ENCODE data around the gene BRAF.
"Not testable (repeated sequence)": the region's sequence is repeated elsewhere in the genome, so short reads cannot be mapped to it uniquely, and the experiment has no call there.

The BRAF gene

DNA sequence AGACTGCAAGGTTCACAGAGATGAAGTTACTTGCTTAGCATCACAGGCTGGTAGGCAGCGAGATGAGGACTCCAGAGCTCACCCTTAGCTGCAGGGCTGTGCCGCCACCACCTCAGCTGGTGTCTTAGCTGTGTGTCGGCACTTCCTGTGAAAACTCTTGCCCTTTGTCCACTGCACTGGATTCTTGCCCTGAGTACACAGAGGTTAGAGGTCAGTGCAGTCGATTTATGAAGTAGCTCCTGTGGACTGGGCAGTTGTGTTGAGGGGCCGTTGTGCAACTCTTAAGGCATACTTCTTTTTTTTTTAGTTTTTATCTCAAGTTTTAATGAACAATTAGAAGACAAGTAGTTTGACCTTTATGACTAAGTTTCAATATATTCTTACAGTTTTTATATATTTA lies 217.6 kb downstream of the BRAF start:
- DNase-seq (ENCODE audit: low spot score) = no peak

DNA sequence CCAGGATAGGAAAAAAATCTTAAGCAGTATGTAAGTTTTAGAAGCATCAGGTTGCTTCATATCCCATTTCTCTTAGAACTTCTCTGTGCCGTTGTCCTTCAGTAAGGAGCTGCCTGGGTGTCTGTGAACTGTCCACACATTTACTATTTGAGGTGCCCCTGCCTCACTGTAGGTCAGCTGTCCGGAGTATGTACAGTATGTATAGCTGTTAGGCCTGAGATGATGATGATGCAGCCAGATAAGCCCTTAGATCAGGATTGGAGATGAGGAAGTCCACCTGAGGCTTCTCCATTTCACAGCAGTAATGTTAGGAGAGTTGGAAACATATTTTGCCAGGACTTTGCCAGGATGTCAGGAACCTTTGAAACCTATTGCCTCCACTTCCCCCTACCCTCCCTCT lies 220.5 kb downstream of the BRAF start:
- DNase-seq (ENCODE audit: low spot score) = no peak

DNA sequence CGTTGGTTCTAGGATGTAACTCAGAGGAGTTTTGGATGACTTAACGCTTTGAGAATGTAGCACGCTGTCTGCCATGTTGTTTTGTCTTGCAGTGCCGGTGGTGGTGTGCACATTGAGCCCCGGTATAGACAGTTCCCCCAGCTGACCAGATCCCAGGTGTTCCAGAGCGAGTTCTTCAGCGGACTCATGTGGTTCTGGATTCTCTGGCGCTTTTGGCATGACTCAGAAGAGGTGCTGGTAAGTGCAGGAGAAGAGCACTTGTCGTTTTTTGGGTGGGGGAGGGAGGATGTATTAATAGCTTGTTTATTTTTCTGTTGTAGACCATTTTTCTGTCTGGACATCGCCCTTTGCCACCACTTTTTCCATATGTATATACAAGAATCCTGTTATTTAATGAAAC lies 222.0 kb downstream of the BRAF start:
- no peak for DNase-seq (ENCODE audit: low spot score)

DNA sequence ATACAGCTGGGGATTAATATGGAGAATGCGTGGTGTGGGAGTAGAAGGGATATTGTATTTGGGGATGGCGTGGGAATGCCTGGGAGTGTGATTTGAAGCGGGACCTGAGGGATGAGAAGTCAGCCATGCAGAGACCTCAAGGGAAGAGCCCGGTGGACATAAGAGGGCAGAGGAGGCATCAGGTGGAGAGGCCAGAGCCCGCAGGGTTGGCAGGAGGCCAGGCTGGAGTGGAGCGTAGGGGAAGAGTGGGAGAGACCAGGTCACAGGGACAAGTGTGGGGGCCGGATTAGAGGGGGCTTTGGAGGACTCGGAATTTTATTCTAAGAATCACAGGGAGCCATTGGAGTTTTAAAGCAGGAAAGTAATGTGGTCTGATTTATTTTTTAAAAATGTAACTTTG lies 226.3 kb downstream of the BRAF start:
- no peak for DNase-seq (ENCODE audit: low spot score)

DNA sequence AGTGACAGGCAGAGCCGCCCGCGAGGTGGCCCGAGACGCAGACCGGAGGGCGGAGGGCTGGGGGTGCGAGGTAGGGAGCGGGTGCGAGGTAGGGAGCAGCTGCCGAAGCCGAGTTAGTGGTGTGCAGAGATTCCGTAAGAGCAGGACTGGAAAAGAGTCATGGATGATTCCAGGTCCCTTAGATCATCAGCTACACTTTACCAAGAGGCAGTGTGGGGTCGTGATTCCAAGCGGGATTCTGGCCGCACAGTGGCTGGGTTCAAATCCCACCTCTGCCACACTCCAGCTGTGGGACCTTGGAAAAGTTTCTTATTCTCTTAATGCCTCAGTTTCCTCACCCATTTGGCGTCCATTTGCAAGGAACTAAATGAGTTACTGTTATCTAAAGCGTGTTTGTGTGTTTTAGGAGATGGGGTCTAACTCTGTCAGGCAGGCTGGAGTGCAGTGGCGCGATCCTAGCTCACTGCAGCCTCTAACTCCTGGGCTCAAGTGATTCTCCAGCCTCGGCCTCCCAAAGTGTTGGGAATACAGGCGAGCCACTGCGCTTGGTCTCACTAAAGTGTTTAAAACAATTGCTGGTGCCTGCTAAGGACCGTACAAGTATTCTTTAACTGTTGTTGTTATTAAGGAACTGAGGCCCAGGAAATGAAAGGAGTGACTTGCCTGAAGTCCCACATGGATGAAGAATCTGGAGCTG lies 227.1 kb downstream of the BRAF start:
- DNase-seq (ENCODE audit: low spot score) = no peak

DNA sequence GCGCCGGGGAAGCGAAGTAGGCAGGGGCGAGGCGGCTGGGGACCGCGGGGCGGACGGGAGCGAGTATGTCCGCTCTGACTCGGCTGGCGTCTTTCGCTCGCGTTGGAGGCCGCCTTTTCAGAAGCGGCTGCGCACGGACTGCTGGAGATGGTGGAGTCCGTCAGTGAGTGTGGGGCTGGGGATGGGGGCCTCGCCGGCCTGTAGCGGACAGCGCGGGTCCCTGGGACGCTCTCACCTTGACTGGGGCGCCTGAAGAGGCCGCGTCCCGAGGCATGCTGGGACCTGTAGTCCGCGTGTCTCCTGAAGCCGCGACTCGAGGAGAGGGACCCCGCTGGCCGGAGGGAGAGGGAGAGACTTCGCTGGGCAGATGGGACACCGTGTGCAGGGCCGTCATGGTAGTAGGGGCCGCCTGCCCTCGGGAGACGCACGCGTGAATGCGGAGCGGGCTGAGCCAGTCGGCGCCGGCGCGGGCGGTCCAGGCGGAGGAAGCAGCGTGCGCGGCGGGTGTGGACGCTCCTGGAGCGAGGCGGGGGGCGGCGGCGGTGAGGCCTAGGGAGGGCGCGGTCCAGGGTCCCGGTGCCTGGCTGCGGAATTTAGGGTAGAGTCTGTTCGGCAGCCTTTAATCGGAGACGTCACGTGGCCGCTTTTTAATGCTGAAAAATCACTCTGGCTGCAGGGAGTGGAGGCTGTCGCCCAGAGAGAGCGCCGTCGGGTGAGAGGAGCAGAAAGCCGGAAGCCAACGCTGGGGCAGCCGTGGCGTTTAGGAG lies 227.9 kb downstream of the BRAF start, which contains the start of gene NDUFB2:
NDUFB2 (plus strand) TSS at position 29 of the 767 bp plus-strand sequence; CDS start at position 66, 37 bp downstream.
- peak; percentile 83 for DNase-seq (ENCODE audit: low spot score)

DNA sequence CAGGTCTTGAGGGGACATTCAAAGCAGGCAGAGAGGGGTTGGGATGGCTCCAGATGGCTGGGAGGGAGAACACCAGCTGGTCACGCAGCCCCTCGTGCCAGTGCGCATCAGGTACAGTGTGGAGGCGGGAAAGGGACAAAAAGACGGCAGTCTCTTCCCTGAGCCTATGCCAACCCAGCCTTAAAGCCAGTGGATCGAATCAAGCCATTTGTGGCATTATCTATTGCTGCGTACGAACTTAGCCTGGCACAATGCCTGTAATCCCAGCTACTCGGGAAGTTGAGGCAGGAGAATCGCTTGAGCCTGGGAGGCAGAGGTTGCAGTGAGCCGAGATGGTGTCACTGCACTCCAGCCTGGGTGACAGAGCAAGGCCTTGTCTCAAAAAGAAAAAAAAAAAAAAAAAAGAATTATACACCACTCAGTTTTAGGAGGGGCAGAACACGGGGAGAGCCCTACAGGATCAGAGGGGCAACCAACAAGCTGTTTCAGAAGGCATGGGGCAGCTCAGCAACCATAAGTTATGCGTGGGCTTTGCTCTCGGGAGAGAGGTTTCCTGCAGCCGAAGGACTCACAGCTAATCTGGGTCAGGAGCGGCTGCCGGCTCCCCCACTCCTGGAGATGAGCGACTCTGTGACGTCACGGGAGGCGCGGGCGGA lies 228.6 kb downstream of the BRAF start:
- peak; percentile 98 for DNase-seq (ENCODE audit: low spot score)

DNA sequence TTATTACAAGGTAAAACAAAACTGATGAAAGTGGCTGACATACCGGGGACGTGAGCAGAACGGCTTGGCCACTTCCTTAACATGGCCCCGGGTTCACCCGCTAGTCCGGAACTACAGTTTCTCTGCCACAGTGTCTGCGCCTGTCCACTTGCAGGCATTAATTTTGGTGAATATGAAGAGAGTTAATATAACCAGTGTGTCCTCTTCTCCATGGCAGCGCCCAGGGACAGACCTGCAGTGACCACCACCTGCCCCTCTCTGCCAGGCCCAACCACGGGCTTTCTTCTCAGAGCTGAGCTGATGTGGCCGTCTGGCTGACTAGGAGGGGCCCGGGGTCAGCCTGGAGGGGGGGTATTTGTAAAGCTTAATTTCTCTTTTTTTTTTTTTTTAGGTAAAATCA lies 229.3 kb downstream of the BRAF start:
- DNase-seq (ENCODE audit: low spot score) = no peak

DNA sequence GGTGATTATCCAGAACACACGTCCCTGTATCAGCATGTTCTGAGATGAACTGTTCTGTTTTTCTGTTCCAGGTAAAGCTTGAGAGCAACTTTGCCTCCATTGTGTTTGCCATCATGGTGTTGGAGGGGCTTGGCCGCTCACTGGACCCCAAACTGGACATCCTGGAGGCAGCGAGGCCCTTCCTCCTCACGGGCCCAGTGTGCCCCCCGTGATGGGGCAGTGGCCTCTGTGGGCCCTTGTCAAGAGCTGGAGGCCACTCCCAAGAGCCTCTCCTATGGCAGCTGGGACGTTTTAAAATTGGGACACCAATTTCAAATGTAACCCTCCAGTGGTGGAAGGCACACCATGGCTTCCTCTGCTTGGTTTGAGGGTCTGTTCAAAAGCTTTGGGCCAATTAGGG lies 230.1 kb downstream of the BRAF start:
- no peak for DNase-seq (ENCODE audit: low spot score)

DNA sequence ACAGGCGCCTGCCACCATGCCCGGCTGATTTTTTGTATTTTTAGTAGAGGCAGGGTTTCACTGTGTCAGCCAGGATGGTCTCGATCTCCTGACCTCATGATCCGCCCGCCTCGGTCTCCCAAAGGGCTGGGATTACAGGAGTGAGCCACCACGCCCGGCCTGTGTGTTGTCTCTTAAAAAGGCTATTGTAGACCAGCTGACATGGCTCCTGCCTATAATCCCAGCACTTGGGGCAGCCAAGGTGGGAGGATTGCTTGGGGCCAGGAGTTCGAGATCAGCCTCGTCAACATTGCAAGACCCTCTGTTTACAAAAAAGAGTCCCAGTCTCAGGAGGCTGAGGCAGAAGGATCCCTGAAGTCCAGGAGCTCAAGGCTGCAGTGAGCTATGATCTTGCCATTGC lies 230.9 kb downstream of the BRAF start:
- DNase-seq (ENCODE audit: low spot score) = not testable (repeated sequence)

DNA sequence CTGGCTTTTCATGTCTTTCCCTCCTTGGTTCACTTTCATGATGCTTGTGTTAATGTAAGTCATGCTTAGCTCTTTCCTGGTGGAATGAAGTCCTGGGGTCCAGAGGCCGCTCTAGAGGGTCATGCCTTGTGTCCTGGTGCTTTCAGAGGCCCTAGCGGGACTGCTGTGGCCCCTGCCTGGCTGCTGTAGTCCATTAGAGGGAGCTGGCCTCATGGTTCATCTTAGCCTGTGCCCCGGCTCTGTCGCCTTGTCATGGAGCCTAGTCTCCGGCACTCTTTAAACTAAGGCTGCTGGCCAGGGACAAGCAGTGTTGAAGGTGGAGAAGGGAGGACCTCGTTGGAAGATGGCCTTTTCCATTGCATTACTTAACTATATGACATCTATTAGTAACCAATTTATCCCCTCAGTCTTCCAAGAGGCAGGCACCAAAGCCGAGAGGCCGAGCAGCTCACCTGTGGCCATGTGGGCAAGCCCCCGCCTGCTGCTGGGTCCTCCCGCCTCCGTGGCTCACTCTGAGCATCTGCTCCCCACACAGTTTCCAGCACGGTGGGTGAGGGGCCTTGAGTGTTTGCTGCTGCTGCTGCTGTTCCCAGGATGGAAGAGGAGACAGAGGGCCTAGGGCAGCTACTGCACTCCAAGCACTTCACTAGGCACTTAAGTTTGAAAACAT lies 233.2 kb downstream of the BRAF start:
- no peak for DNase-seq (ENCODE audit: low spot score)

DNA sequence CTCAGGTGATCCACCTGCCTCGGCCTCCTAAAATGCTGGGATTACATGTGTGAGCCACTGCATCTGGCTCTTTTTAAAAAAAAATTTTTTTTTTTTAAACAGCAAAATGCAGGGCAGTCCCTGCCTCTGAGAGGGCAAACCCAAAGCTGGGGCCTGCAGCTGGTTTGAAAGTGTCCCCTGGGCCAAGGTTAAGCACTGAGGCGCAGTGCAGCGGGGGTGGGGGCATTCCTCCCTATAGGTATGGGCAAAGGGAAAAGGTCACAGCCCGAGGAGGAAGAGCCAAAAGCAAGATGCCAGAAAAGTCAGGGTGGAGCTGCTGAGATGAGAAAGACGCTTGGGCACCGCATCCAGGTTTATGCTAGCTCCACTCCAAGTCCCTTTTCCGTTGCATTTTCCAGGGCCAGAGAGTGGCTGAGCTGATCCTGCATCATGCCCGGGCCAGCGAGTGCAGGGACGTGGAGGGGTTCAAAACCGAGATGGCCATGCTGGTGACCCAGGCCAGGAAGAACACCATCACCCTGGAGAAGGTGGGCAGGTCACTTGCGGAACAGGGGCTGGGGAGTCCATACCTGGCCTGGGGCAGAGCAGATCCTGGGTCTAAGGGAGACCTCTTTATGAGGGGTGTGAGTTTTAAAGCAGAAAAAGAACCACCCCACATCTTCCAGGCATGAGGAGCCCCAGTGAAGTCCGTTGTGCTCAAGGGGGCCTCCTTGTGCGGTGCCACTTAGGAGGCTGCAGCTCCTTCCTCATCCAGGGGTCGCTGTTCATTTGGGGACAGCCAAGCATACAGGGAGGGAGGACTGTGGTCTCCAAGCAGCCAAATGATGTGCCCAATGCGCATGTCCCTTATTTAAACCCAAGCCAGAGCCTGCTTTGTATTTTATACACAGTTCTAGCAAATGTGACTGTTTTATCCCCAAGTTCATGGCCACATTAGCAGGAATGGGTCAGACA lies 235.3 kb downstream of the BRAF start:
- DNase-seq (ENCODE audit: low spot score) = no peak

DNA sequence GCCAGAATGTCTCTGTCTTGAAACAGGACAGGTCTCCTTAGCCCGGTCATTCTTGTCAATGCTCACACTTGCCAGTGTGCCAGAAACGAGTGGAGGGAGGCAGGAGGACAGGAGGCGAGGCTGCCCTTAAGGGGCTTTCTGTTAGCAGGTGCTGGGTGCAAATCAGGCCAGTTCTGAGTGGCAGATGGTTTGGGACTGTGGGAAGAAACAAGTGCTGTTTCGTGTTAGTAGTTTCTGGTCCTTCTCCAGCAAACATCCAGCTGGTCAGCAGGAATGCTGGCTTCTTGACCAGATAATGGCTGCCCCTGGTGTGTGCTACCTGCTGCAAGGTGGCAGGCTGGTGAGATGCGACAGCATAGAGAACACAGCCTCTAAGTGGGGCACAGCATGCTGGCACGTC lies 236.4 kb downstream of the BRAF start:
- no peak for DNase-seq (ENCODE audit: low spot score)

DNA sequence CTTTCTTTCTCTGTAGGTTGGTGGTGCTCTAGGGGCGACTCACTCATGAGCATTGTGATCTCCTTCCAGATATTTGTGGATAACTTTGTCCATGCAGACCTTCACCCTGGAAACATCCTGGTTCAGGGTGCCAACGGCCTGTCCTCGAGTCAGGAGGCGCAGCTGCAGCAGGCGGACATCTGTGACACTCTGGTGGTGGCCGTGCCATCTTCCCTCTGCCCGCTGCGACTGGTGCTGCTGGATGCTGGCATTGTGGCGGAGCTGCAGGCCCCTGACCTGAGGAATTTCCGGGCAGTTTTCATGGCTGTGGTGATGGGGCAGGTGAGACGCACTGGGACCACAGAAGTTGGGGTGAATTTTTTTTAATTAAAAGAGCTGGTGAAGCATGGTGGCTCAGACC lies 237.8 kb downstream of the BRAF start:
- DNase-seq (ENCODE audit: low spot score) = no peak

DNA sequence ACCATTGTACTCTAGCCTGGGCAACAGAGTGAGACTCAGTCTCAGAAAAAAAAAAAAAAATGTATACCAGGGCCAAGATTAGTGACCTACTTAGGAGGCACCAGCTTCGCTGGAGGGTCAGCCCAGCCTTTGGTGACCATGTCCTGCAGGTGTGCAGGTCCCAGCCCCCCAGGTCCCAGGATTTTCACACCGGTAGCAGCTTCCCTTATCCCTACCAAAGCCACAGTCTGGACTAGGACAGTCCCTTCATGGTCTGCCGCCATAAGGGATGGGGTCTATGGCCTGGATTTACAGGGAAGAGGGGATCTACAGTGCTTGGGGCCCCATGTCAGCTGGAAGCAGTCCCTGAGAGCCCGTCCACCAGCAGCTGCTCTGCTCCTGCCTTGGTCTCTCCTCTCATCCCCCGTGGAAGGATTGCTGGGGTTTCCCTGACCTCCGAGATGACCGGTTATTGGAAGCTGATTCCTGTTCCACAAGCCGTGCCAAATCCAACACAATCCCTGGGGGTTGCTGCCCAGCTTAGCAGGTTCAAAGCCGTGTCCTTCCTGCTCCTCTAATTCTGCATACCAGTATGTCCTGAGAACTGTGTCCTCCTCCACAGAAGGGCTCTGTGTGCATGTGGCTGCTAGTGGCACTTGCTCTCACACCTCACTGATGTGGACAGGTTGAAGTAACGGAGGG lies 239.2 kb downstream of the BRAF start:
- DNase-seq (ENCODE audit: low spot score) = no peak

DNA sequence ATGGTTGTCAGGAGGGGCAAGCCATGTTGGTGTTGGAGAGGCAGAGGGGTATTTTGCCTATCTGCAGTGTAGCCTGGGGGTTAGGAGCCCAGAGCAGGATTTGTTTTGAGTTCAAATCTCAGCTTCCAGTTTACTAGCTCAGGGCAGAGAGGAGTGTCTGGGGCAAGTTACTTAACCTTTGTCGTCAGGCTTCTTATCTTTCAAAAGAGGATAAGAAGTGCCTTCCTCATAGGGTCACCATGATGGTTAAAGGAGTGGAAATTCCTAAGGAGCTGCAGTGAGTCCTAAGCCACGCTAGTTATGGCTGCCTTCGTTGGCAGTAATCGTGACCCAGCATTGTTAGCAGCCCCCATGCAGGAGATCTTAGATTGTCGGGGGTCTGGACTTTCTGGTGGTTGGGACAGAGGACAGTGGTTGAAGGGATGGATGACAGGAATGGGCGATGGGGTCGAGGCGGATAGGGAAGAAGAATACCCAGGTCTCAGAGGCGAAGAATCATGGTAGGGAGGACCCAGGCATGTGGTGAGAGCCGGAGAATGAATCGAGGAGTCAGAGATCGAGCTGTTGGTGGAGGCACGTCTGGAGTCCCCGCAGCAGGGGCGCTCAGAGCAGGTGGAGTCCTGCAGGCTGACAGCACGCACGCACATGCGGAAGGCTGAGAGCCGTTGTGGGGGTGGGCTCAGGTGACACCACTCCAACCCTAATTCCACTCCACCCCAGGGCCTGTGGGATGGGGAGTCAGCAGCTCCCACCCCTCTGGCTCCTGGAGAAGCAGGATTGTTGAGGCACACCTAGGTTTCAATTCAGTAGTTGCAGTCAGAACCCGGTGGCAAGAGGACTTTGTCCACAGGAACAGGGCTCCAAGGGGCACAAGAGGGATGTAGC lies 240.4 kb downstream of the BRAF start:
- no peak for DNase-seq (ENCODE audit: low spot score)

DNA sequence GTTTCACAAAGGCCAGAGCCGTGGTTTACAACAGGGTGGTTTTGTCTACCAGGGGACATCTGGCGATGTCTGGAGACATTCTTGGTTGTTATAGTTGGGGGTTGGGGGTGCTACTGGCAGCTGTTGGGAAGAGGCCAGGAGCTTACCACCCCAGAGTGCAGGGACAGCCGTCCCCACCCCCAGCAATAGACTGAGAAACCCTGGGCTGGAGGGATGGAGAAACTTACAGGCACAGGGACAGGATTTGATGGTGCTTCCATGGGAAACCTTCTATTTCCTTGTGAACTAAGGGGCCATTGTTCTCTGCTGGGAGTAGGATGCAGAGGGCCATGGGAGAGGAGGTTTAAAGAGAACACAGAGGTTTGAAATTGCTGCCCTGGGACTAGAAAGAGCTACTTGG lies 241.1 kb downstream of the BRAF start:
- DNase-seq (ENCODE audit: low spot score) = peak; percentile 99

DNA sequence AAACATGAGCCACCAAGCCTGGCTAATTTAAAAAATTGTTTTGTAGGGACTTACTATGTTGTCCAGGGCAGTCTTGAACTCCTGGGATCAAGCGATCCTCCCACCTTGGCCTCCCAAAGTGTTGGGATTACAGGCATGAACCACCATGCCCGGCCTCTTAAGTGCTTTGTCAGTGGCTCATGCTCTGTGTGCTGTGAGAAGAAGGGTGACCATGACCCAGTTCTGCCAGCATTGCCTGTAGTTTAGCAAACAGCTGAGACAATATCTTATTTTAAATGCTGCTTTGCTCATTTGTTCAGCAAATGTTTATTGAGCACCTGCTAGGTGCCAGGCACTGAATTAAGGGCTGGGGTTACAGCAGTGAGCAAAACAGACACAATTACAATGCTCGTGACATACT lies 243.0 kb downstream of the BRAF start:
- DNase-seq (ENCODE audit: low spot score) = no peak

DNA sequence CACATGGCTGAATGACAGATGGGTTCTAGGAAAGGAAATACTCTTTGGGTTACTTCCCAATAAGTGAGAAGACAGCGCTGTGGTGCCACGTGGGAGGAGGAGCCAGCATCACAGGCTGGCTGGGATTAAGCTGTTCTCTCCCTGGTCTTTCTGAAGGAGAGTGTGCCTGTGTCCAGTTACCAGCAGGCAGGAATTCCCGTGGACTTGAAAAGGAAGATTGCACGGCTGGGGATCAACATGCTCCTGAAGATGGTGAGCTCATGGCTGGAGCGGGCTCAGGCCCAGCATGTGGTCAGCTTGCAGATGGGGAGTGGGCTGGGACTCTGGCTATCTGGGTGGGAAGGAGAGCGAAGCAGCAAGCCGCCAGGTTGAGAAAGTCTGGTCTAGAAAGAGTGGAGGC lies 243.8 kb downstream of the BRAF start:
- no peak for DNase-seq (ENCODE audit: low spot score)

DNA sequence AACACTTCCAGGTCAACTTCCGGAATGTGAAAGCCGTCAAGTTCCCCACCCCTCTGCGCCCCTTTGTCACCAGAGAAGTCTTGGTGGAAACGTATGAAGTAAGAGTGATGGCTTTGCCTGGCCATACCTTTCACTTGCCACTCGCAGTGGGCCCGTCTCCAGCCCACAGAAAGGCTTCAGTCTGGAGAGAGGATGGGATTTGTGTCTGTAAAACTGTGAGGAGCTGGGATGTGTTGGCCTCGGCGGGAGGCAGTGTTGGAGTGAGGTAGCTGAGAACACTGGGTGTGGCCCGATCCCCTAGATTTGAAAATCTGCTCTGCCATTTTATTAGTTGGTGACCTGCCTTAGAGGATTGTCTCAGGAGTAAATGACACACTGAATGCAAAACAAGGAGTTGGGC lies 245.5 kb downstream of the BRAF start:
- DNase-seq (ENCODE audit: low spot score) = no peak
